NCI-H2107 (cell line): ENCODE results near the gene HLF.

Source experiments
- DNase-seq: peaks from one replicate; lab custom pipeline; 2025; lab: John Stamatoyannopoulos, UW

HLF gene

GRCh38 chr17:55264645-55265298 is at the start of gene HLF:
TSS of gene HLF (plus strand) at chr17:55264960. CDS start at chr17:55265485, 525 bp downstream.
- DNase-seq: peak; percentile 51

- no peak for DNase-seq
These were observed 49.0 kb upstream of the HLF start for GRCh38 chr17:55215711-55216110.

GRCh38 chr17:55216888-55217287 is 47.9 kb upstream of the HLF start:
- no peak for DNase-seq

- DNase-seq: no peak
These were observed 45.3 kb upstream of the HLF start for GRCh38 chr17:55219459-55219858.

- DNase-seq: no peak
These were observed 44.8 kb upstream of the HLF start for GRCh38 chr17:55219934-55220333.

- DNase-seq: no peak
These were observed 41.2 kb upstream of the HLF start for GRCh38 chr17:55223524-55223923.

- DNase-seq: no peak
These were observed 40.0 kb upstream of the HLF start for GRCh38 chr17:55224746-55225145.

- DNase-seq: no peak
These were observed 39.5 kb upstream of the HLF start for GRCh38 chr17:55225237-55225636.

GRCh38 chr17:55228683-55229192 is 36.0 kb upstream of the HLF start:
- DNase-seq: no peak

- DNase-seq: no peak
These were observed 35.5 kb upstream of the HLF start for GRCh38 chr17:55229276-55229675.

GRCh38 chr17:55230716-55231115 is 34.0 kb upstream of the HLF start:
- no peak for DNase-seq

- no peak for DNase-seq
These were observed 30.9 kb upstream of the HLF start for GRCh38 chr17:55233840-55234239.

GRCh38 chr17:55236316-55236715 is 28.4 kb upstream of the HLF start:
- DNase-seq: no peak

GRCh38 chr17:55237268-55237667 is 27.5 kb upstream of the HLF start:
- DNase-seq: no peak

GRCh38 chr17:55237841-55238178 is 26.9 kb upstream of the HLF start:
- no peak for DNase-seq

GRCh38 chr17:55238179-55238930 is 26.4 kb upstream of the HLF start:
- peak; percentile 84 for DNase-seq

GRCh38 chr17:55238931-55239297 is 25.8 kb upstream of the HLF start:
- peak; percentile 28 for DNase-seq

- no peak for DNase-seq
These were observed 23.7 kb upstream of the HLF start for GRCh38 chr17:55241097-55241496.

- no peak for DNase-seq
These were observed 22.3 kb upstream of the HLF start for GRCh38 chr17:55242476-55242875.

GRCh38 chr17:55245986-55246385 is 18.8 kb upstream of the HLF start:
- no peak for DNase-seq

GRCh38 chr17:55246583-55246982 is 18.2 kb upstream of the HLF start:
- DNase-seq: no peak

- DNase-seq: no peak
These were observed 16.7 kb upstream of the HLF start for GRCh38 chr17:55248077-55248476.

- no peak for DNase-seq
These were observed 14.9 kb upstream of the HLF start for GRCh38 chr17:55249861-55250260.

GRCh38 chr17:55254375-55254774 is 10.4 kb upstream of the HLF start:
- DNase-seq: no peak
